Kidney epithelial cell (primary cell): Measurements from ENCODE around the gene GKN2. TPM values are rescaled to one million over a fixed set of nuclear protein-coding genes. Genes with fewer than 3 reads are reported as not detected.

Experiments used
- DNase-seq: peaks from one replicate; pipeline ENCODE4 v3.0.0-alpha.2; 2010; ENCODE audit warnings: low read depth
- H3K27me3 ChIP-seq: 2 replicates; pipeline ENCODE4 v1.6.0; 2011; ENCODE audit warnings: low read length; ENCODE audit not compliant: control insufficient read depth, insufficient read depth
- H3K36me3 ChIP-seq: 2 replicates; pipeline ENCODE4 v1.5.1; 2011; ENCODE audit warnings: low read length; ENCODE audit not compliant: control insufficient read depth, insufficient read depth
- H3K4me3 ChIP-seq: 2 replicates; pipeline ENCODE4 v1.5.1; 2011; ENCODE audit warnings: low read depth, mild to moderate bottlenecking, control low read depth, low read length
- CTCF ChIP-seq: IDR thresholded peaks from 2 replicates; pipeline ENCODE4 v1.5.1; 2011; ENCODE audit warnings: mild to moderate bottlenecking, moderate library complexity, low read length, control low read depth, inconsistent platforms; ENCODE audit not compliant: insufficient read depth, poor library complexity, severe bottlenecking
- total RNA-seq: library from RNA; depleted of rRNA; stranded (reverse); fragments of >200 nt; gene quantifications from 2 replicates; pipeline ENCODE4 v1.2.3, GENCODE V29; 2015

The GKN2 gene
- total RNA-seq, 1 donor from 2014 or later = not detected

GRCh38 chr2:68992933-68993332 lies 40.2 kb upstream of the GKN2 start:
- no peaks in the 10 kb centered on the region for H3K36me3 ChIP-seq
- H3K4me3 ChIP-seq = no peak overlapping the region
- no peaks in the 10 kb centered on the region for H3K27me3 ChIP-seq
- TF ChIP-seq CTCF = no peak
- DNase-seq = no peak

GRCh38 chr2:68992341-68992740 lies 39.6 kb upstream of the GKN2 start:
- Histone ChIP-seq H3K36me3 (no peaks in the 10 kb centered on the region), H3K4me3 (no peak overlapping the region), H3K27me3 (no peaks in the 10 kb centered on the region)
- no peak for TF ChIP-seq CTCF
- DNase-seq = no peak

- DNase-seq = no peak
- TF ChIP-seq CTCF = no peak
- no peaks in the 10 kb centered on the region for H3K27me3 ChIP-seq
- no peak overlapping the region for H3K4me3 ChIP-seq
- H3K36me3 ChIP-seq = no peaks in the 10 kb centered on the region
Measured at GRCh38 chr2:68989035-68989434, 36.3 kb upstream of the GKN2 start.

GRCh38 chr2:68987021-68987503 lies 34.4 kb upstream of the GKN2 start:
- no peak for DNase-seq
- Histone ChIP-seq H3K27me3 (no peaks in the 10 kb centered on the region), H3K36me3 (no peaks in the 10 kb centered on the region), H3K4me3 (no peak overlapping the region)
- TF ChIP-seq CTCF = no peak

DNA sequence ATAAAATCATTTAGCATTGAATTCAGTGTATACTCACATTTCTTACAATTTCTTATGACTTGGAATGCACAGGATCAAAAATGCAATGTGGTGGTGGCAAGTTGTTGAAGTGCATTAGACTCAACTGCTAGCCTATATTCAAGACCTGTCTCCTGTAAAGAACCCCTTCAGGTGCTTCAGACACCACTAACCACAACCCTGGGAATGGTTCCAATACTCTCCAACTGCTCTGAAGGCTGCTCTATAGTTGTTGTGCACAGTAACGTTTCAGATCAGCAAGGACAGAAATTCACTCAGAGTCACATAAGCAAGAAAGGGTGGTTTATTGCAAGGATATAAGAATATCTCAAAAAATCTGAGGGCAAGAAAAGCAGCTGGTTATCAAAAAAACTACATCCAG lies 28.3 kb upstream of the GKN2 start:
- no peak for TF ChIP-seq CTCF
- Histone ChIP-seq H3K36me3 (no peaks in the 10 kb centered on the region), H3K27me3 (no peaks in the 10 kb centered on the region), H3K4me3 (no peak overlapping the region)
- DNase-seq = peak; percentile 18

DNA sequence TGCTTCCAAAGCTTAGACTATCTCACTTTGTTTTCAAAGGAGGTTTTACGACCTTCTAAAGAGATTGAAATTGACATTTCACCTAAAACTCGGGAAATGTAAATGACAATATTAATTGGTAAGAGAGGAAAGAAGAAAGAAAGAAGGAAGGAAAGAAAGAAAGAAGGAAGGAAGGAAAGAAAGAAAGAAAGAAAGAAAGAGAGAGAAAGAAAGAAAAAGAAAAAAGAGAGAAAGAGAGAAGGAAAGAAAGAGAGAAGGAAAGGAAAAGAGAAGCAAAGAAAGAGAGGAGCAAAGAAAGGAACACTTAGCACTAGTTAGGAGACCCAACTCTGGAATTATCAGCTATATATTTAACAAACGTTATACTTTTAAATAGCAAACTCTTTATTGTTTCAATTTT lies 25.4 kb upstream of the GKN2 start:
- H3K4me3 ChIP-seq = no peak overlapping the region
- no peaks in the 10 kb centered on the region for H3K27me3 ChIP-seq
- TF ChIP-seq CTCF = no peak
- no peaks in the 10 kb centered on the region for H3K36me3 ChIP-seq
- no peak for DNase-seq
